SKM-1 treated with dmso at 0.1 percent for 144 hours (cell line): ENCODE results near the gene HOPX.
"Not testable (repeated sequence)": the region's sequence is repeated elsewhere in the genome, so short reads cannot be mapped to it uniquely, and the experiment has no call there.

Source experiments
- DNase-seq: peaks from one replicate; lab custom pipeline; 2025; ENCODE audit not compliant: unreplicated experiment; lab: John Stamatoyannopoulos, UW

HOPX gene

GRCh38 chr4:56630876-56631666 is 50.0 kb downstream of the HOPX start:
- no peak for DNase-seq

DNA sequence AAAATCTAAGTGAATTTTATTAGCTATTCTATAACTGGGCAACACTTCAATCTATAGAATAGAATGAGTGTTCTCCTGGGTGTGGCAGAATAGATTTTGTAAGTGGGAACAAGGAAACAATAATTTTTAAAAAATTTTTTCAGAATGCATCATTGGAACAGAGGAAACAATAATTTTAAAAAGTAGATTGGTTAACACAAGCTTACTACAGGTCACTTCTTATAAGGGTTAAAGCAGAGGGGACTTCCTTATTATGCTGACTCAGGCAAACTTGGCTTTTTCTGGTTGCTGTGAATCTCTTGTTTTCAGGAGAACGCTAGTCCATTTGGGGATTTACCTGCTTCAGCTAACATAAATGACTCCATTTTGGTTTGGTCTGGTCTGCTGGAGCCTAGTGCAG is 52.5 kb downstream of the HOPX start:
- DNase-seq = no peak

- DNase-seq = no peak
Observed at GRCh38 chr4:56627985-56628384, 53.1 kb downstream of the HOPX start.

GRCh38 chr4:56627375-56627774 is 53.7 kb downstream of the HOPX start:
- DNase-seq = no peak

DNA sequence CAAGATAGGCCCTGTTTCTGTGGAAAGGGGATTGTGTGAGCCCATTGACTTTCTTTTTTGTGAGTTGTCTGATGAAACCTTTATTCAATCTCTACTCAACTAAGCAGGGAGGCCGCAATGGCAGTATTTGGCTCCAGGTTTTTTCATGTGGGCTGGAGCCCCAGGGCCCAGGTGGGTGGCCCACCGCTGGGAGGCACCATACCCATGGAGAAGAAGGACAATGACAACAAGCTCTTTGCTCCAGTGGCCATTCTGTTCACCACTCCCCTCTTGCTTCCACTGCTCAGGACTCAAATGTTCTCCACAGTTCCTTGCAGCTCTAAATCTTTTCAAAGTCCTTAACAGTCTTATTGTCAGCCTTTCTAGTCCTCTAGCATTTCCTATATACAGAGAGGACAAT is 54.1 kb downstream of the HOPX start:
- no peak for DNase-seq

DNA sequence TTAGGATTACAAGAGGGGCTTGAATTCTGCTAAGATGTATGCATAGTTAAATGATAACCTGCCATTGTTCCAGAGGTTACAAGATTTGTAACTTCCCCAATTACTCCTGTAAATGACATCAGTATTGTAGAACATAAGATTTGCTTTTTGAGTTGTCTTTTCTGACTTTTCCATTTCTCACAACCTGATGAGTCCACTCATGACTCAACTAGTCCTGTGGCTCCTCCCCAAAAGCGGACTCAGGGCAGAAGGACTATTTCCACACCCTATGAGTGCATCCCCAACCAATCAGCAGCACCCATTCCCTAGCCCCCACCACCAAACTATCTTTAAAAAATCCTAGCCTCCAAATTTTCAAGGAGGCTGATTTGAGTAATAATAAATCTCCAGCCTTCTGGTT is 54.7 kb downstream of the HOPX start:
- DNase-seq = no peak

GRCh38 chr4:56622176-56622575 is 58.9 kb downstream of the HOPX start:
- no peak for DNase-seq

DNA sequence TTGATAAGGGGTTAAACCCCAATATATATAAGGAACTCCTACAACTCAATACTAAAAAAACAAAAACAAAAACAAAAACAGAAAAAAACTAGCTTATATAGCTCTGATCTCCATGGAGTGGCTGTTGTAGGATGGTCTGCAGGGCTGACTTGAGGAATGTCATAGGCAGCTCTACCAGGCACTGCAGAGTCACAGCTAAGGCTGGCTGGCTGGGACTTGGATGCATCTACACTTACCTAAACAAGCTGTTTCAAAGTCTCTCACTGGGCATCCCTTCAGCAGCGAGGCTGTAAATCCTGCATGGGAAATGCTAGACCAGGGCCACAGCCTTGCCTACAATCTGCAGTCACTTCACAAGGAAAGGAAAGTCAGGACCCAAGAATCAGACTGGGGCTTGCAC is 61.3 kb downstream of the HOPX start:
- no peak for DNase-seq

DNA sequence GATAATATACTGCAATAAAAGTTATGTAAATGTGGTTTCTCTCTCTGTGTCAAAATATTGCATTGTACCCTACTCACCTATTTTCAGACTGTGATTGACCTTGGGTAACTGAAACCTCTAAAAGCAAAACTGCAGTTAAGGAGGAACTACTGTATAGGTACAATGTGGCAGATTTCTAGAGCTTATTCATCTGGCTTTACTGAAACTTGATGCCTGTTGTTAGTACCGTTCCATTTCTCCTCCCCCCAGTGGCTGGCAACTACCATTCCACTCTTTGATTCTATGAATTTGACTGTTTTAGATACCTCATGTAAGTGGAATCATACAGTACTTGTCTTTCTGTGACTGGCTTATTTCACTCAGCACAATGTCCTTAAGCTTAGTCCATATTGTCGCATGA is 61.9 kb downstream of the HOPX start:
- DNase-seq = no peak

DNA sequence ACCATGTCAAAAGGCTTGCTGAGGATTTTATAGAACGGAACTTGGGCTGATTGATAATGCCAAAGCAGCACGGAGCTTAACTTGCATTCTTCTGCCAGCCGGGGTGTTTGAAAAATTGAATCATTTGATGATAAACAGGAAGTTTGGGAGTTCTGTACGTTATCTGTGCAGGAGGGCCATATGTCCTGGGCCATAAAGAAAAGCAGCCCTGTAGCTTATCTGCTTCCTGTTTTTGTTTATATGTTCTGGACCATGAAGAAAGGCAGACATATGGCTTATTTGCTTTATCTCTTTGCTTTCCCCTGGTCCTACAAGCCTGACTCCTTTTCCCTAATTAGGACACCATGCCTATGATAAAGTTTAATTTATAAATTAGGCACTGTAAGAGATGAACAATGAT is 62.4 kb downstream of the HOPX start:
- DNase-seq = no peak

DNA sequence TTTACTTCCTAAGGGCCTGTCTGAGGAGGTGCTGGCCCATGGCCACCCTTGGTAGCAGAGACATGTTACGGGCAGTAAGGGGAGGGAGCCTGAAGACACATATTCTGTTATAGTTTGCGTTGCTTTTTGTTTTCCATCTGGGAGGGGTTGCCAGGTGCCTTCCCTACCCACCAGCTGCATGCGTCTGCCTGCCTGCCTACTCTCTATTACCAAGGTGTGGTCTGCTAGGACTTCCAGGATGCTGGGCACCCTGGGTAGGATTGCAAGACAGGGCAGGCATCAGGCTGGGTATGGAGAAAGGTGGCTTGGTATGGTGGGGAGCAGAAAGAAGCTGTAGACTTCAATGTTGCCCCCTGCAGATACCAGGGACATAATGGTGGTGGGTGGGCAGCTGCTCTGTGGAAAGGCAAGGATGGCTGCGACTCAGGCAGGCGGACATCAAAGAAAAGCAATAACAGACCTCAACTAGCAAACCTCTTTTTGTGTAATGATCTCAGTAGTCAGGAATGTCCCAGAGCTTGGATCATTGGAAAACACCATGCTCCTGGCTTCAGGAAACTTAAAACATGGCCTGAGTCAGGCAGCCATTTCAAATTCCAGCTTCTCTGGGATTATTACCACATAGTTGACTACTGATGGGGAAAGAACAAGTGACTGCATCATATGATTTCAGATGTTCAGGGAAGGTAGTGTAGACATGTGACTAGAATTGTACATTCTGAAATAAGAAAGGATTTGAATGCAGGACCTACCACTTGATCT is 67.8 kb downstream of the HOPX start:
- DNase-seq = no peak

DNA sequence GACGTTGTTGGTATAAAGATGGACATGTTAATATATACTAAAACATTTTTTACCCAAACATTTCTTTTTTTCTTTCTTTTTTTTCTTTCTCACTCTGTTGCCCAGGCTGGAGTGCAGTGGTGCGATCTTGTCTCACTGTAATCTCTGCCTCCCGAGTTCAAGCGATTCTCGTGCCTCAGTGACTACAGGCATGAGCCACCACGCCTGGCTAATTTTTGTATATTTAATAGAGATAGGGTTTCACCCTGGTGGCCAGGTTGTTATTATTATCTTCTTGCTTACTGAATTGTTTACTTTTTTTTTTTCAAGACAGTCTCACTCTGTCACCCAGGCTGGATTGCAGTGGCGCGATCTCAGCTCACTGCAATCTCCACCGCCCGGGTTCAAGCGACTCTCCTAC is 68.8 kb downstream of the HOPX start:
- DNase-seq = no peak

DNA sequence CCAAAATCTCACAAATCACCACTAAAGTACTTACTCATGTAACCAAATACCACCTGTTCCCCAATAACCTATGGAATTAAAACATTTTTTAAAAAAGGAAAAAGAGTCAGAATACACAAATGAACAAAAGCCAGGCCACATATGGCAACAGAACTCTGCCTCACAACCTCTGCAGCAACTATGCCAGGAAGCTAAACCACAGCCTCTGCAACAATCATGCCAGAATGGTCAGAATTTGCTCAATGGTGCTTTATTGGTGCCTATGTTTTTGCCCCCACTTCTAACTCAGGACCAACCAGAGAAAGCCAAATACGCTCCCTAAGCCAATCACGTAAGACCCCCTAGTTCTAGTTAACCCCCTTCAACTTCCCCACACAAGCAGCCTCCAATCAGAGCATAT is 69.6 kb downstream of the HOPX start:
- no peak for DNase-seq

DNA sequence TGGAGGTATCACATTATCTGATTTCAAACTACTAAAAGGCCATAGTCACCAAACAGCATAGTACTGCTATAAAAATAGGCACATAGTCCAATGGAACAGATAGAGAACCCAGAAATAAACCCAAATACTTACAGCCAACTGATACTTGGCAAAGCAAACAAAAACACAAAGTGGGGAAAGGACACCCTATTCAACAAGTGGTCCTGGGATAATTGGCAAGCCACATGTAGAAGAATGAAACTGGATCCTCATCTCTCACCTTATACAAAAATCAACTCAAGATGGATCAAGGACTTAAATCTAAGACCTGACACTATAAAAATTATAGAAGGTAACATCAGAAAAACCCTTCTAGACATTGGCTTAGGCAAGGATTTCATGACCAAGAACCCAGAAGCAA is 70.9 kb downstream of the HOPX start:
- DNase-seq = not testable (repeated sequence)

DNA sequence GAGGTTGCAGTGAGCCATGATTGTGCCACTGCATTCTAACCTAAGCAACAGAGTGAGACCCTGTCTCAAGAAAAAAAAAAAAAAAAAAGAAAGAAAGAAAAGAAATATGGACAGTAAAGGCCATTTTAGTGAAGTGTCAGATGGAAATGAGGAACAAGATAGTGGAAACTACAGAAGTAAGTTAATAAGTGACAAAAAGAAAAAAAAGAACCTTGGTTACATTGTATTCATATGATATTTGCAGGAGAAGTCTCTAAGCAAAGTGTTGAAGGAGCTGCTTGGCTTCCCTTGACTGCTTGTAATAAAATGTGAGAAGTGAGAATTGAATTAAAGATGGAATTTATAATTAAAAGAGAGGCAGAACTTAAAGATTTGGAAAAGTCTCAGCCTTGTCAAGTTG is 73.2 kb downstream of the HOPX start:
- no peak for DNase-seq

DNA sequence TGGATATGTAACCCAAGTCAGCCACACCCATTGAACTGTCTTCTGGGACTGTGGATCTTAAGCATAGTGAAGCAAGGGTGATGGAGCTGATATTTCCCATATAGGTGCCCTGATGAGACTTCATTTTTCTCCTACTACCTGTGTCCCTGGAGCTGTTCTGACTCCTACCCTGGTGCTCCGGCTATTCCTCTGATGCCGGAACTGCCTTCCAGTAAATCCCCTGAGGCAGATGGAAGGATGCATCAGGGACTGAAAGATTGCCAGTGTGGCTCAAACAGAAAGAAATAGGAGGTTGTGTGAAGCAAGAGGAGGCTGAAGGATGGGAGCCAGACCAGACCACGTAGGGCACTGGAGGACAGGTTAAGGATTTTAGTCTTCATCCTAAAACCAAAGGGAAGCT is 74.7 kb downstream of the HOPX start:
- no peak for DNase-seq

GRCh38 chr4:56605464-56605863 is 75.6 kb downstream of the HOPX start:
- not testable (repeated sequence) for DNase-seq

DNA sequence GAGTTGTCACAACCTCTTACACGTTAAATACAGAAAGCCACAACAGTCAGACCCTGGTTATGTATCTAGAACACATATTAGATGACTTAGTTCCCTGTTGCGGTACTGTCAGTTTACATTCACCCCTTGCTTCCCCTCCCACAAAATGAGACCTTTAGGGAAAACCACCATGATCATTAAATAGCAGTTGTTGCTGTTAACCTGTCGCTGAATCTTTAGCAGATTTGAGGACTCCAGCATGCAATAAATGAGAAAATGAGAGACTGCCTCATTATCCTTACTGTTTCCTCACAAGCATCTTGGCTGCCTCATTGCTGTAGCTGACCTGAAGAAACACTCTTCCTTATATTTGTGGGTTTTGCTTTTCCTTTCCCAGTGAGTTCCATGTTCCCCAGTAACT is 77.8 kb downstream of the HOPX start:
- DNase-seq = no peak
